Tibial artery (tissue), 4 donors: ENCODE measurements around the gene LHFPL2.

ENCODE experiments used
- DNase-seq, 2 donors: peaks; one replicate each; pipeline ENCODE4 v3.0.0-alpha.2; 2019
- H3K27ac ChIP-seq, 2 donors: fragments of 200-600 bp; sonication (generic) in 1 of 2; 1 replicate in 1 of 2; 2 replicates in 1 of 2; pipeline ENCODE4 v1.5.1; 2018 to 2019; ENCODE audit warnings: mild to moderate bottlenecking in 1 of 2
- H3K27me3 ChIP-seq, 2 donors: fragments of 200-600 bp; sonication (generic) in 1 of 2; one replicate each; pipeline versions ENCODE4 v1.5.1 to v1.6.0; 2016 to 2019
- H3K36me3 ChIP-seq, 3 donors: fragments of 200-600 bp; sonication (generic) in 2 of 3; one replicate each; pipeline ENCODE4 v1.5.1; 2016 to 2019; ENCODE audit warnings: mild to moderate bottlenecking in 2 of 3
- H3K4me1 ChIP-seq, 4 donors: fragments of 200-600 bp; sonication (generic) in 2 of 4; 1 replicate in 3 of 4; 2 replicates in 1 of 4; pipeline ENCODE4 v1.5.1; 2016 to 2019
- H3K4me3 ChIP-seq, 2 donors: fragments of 200-600 bp; sonication (generic) in 1 of 2; 1 replicate in 1 of 2; 2 replicates in 1 of 2; pipeline ENCODE4 v1.5.1; 2018 to 2019; ENCODE audit warnings: mild to moderate bottlenecking in 2 of 2
- H3K9me3 ChIP-seq, 3 donors: fragments of 200-600 bp; sonication (generic) in 1 of 3; one replicate each; pipeline ENCODE4 v1.5.1; 2016 to 2019
- CTCF ChIP-seq, 2 experiments: fragments of 200-600 bp in 1 of 2; fragments of 450-650 bp in 1 of 2; IDR thresholded peaks; one replicate each; pipeline ENCODE4 v1.5.1; 2017 to 2019; ENCODE audit warnings: antibody characterized with exemption in 2 of 2, mild to moderate bottlenecking in 1 of 2, moderate library complexity in 1 of 2
- intact Hi-C: fragments of 100-400 bp; cut with DNase I; formaldehyde crosslinking; loops from one replicate; pipeline ENCODE4 v1.15.0; 2023; ENCODE audit warnings: low total_unique reads

The LHFPL2 gene

GRCh38 chr5:78487846-78488245 is 160.7 kb downstream of the LHFPL2 start:
- H3K27ac ChIP-seq, result no peak overlapping the region
- DNase-seq, result no peak
- no peaks in the 10 kb centered on the region for H3K9me3 ChIP-seq
- H3K4me3 ChIP-seq, result no peak overlapping the region
- peaks cover 0 to 23% (median 10%) of the 10 kb centered on the region in 4 donors for H3K4me1 ChIP-seq
- no peak for TF ChIP-seq CTCF (IDR thresholded peaks at IDR 0.05)
- intact Hi-C loops, result no loop called here
- H3K36me3 ChIP-seq, result peaks cover 9 to 15% (median 14%) of the 10 kb centered on the region in 3 donors
- no peaks in the 10 kb centered on the region for H3K27me3 ChIP-seq

- Histone ChIP-seq H3K4me1 (peaks cover 0 to 21% (median 6%) of the 10 kb centered on the region in 4 donors), H3K9me3 (no peaks in the 10 kb centered on the region), H3K4me3 (no peak overlapping the region), H3K27me3 (no peaks in the 10 kb centered on the region), H3K27ac (no peak overlapping the region), H3K36me3 (peaks cover 9 to 30% (median 14%) of the 10 kb centered on the region in 3 donors)
- intact Hi-C loops, result no loop called here
- TF ChIP-seq CTCF (IDR thresholded peaks at IDR 0.05), result no peak
- no peak for DNase-seq
These were observed 162.4 kb downstream of the LHFPL2 start for GRCh38 chr5:78486218-78486617.

- Histone ChIP-seq H3K27me3 (no peaks in the 10 kb centered on the region), H3K36me3 (peaks cover 9 to 26% (median 9%) of the 10 kb centered on the region in 3 donors), H3K4me1 (peaks cover 0 to 21% (median 6%) of the 10 kb centered on the region in 4 donors), H3K4me3 (no peak overlapping the region), H3K27ac (peak overlapping the region in 1 of 2 donors; percentile 16), H3K9me3 (no peaks in the 10 kb centered on the region)
- no peak for DNase-seq
- intact Hi-C loops, result no loop called here
- no peak for TF ChIP-seq CTCF (IDR thresholded peaks at IDR 0.05)
These were observed 164.6 kb downstream of the LHFPL2 start for GRCh38 chr5:78483809-78484521.

GRCh38 chr5:78482948-78483347 is 165.6 kb downstream of the LHFPL2 start:
- intact Hi-C loops, result no loop called here
- Histone ChIP-seq H3K36me3 (peaks cover 0 to 18% (median 0%) of the 10 kb centered on the region in 3 donors), H3K4me1 (peaks cover 0 to 21% (median 6%) of the 10 kb centered on the region in 4 donors), H3K27ac (no peak overlapping the region), H3K4me3 (no peak overlapping the region), H3K27me3 (no peaks in the 10 kb centered on the region), H3K9me3 (no peaks in the 10 kb centered on the region)
- TF ChIP-seq CTCF (IDR thresholded peaks at IDR 0.05), result no peak
- DNase-seq, result no peak

GRCh38 chr5:78476795-78477194 is 171.8 kb downstream of the LHFPL2 start:
- Histone ChIP-seq H3K36me3 (peaks cover 0 to 12% (median 6%) of the 10 kb centered on the region in 3 donors), H3K4me3 (no peak overlapping the region), H3K27me3 (no peaks in the 10 kb centered on the region), H3K9me3 (no peaks in the 10 kb centered on the region), H3K27ac (no peak overlapping the region), H3K4me1 (no peaks in the 10 kb centered on the region)
- intact Hi-C loops, result no loop called here
- no peak for TF ChIP-seq CTCF (IDR thresholded peaks at IDR 0.05)
- no peak for DNase-seq
